Spleen (tissue), 11 donors: ENCODE data around the gene RYR3. TPM values are rescaled to one million over a fixed set of nuclear protein-coding genes. Genes with fewer than 3 reads are reported as not detected.

ENCODE experiments used
- DNase-seq: peaks from one replicate; pipeline ENCODE4 v3.0.0-alpha.2; 2020
- H3K27ac ChIP-seq, 8 donors: fragments of 200-600 bp; sonication (generic) in 7 of 8; 1 replicate in 4 of 8; 2 replicates in 4 of 8; pipeline versions ENCODE4 v1.5.0 to v1.8.0; 2016 to 2021; ENCODE audit warnings: inconsistent platforms in 4 of 8, mild to moderate bottlenecking in 4 of 8, moderate library complexity in 1 of 8
- H3K27me3 ChIP-seq, 7 donors: fragments of 200-600 bp; sonication (generic) in 6 of 7; replicated peaks in 1 of 7; 1 replicate in 4 of 7; 2 replicates in 3 of 7; pipeline versions ENCODE4 v1.5.0 to v1.8.0; 2016 to 2021; ENCODE audit warnings: inconsistent platforms in 3 of 7, mild to moderate bottlenecking in 1 of 7
- H3K36me3 ChIP-seq, 6 donors: fragments of 200-600 bp; sonication (generic) in 5 of 6; 1 replicate in 4 of 6; 2 replicates in 2 of 6; pipeline versions ENCODE4 v1.5.0 to v1.8.0; 2016 to 2021; ENCODE audit warnings: inconsistent platforms in 2 of 6
- H3K4me1 ChIP-seq, 6 donors: fragments of 200-600 bp; sonication (generic) in 5 of 6; 1 replicate in 3 of 6; 2 replicates in 3 of 6; pipeline versions ENCODE4 v1.5.0 to v1.8.0; 2016 to 2021; ENCODE audit warnings: inconsistent platforms in 3 of 6
- H3K4me3 ChIP-seq, 8 donors: fragments of 200-600 bp; sonication (generic) in 7 of 8; 1 replicate in 4 of 8; 2 replicates in 4 of 8; pipeline versions ENCODE4 v1.5.0 to v1.8.0; 2016 to 2021; ENCODE audit warnings: inconsistent platforms in 4 of 8, mild to moderate bottlenecking in 4 of 8, moderate library complexity in 2 of 8
- H3K9me3 ChIP-seq, 8 donors: fragments of 200-600 bp; sonication (generic) in 7 of 8; 1 replicate in 4 of 8; 2 replicates in 4 of 8; pipeline versions ENCODE4 v1.5.0 to v1.8.0; 2016 to 2021; ENCODE audit warnings: inconsistent platforms in 4 of 8
- CTCF ChIP-seq, 11 experiments: fragments of 200-600 bp in 7 of 11; fragments of 450-650 bp in 4 of 11; sonication (generic) in 4 of 11; IDR thresholded peaks in 8 of 11; conservative IDR thresholded peaks in 3 of 11; 1 replicate in 7 of 11; 2 replicates in 4 of 11; pipeline versions ENCODE4 v1.4.0 to v1.8.0; 2016 to 2021; ENCODE audit warnings: antibody characterized with exemption in 11 of 11, inconsistent platforms in 4 of 11, mild to moderate bottlenecking in 1 of 11
- POLR2A ChIP-seq, 3 donors: fragments of 450-650 bp; IDR thresholded peaks; one replicate each; pipeline ENCODE4 v1.5.1; 2017; ENCODE audit warnings: antibody characterized with exemption in 3 of 3, mild to moderate bottlenecking in 1 of 3
- POLR2AphosphoS5 ChIP-seq, 3 donors: sonication (generic); formaldehyde crosslinking; IDR thresholded peaks; one replicate each; pipeline ENCODE4 v1.5.1; 2017; ENCODE audit warnings: antibody characterized with exemption in 3 of 3
- WGBS, 5 donors: extraction: QIAGEN DNeasy Blood & Tissue Kit in 3 of 5; methylation state at CpG; one replicate each; pipeline versions ENCODE4 v1.1.5 to v1.1.7; 2013 to 2018; 5-methylcytosine and 5-hydroxymethylcytosine counted together
- intact Hi-C: fragments of 100-400 bp; cut with DNase I; formaldehyde crosslinking; loops from one replicate; pipeline ENCODE4 v1.15.0; 2023; ENCODE audit warnings: low total_unique reads
- polyA plus RNA-seq, 3 donors: library from polyadenylated mRNA; stranded (reverse); fragments of 200-250 nt; gene quantifications; one replicate each; pipeline ENCODE4 v1.2.1, GENCODE V29; 2013
- total RNA-seq, 7 donors: library from RNA; depleted of rRNA in 3 of 7; stranded (reverse); fragments of >200 nt in 3 of 7; fragmentation: NEBNext Ultra II Directional in 4 of 7; extraction: Animal tissue kit (Norgen Biotek cat#: 25700) in 4 of 7; gene quantifications; one replicate each; pipeline versions ENCODE4 v1.1.0 to v1.2.1, GENCODE V29; 2016 to 2021
- donor health status: healthy with polysubstance abuse.
- donor health status: DM: no; HTN: no; CAD: no; lungs with moderate emphysema.
- donor health status: DM: no; HTN: no; CAD: no.
- donor health status: Bipolar disorder and iron deficiency.
- donor health status: healthy.
- donor health status: DM: no; HTN: no; CAD: no.
- donor health status: DM: yes; HTN: yes; CAD: no.

Gene RYR3
- total and polyA plus RNA-seq, 10 donors = 0.11 to 5.9 (median 1.3) TPM

DNA sequence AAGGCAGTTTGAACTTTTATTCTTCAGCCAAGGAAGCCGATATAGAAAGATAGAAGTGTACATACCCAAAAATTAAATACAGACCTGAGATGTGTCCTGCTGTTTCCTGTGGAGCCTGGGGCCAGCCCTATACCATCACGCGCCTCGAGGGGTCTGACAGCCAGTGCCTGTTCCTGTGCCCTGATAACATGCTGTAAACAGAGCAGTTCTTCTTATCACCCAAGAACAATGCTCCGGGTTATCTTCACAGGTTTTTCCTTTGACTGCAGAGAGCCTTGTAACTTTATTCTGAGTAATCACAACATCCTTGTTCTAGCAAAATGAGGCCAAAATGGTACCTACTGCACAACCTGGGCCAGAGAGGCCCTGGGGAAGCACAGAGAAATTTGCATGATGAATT is 367.8 kb downstream of the RYR3 start:
- DNase-seq = no peak
- no peak for TF ChIP-seq POLR2A (IDR thresholded peaks at IDR 0.05)
- no peak for TF ChIP-seq CTCF (IDR thresholded peaks at IDR 0.05 in 8 of 11, conservative IDR thresholded peaks at IDR 0.05 in 3 of 11)
- TF ChIP-seq POLR2AphosphoS5 (IDR thresholded peaks at IDR 0.05) = no peak
- H3K36me3 ChIP-seq = no peaks in the 10 kb centered on the region
- H3K4me1 ChIP-seq = no peaks in the 10 kb centered on the region
- WGBS, 5 donors = 62 to 82% (median 70%) methylated on average over 5 of the region's 5 CpGs
- H3K27me3 ChIP-seq = peaks cover 0 to 39% (median 0%) of the 10 kb centered on the region in 7 donors
- intact Hi-C loops = no loop called here
- H3K9me3 ChIP-seq = no peaks in the 10 kb centered on the region
- no peak overlapping the region for H3K4me3 ChIP-seq
- H3K27ac ChIP-seq = no peak overlapping the region

- H3K27ac ChIP-seq = no peak overlapping the region
- no peaks in the 10 kb centered on the region for H3K36me3 ChIP-seq
- no peak overlapping the region for H3K4me3 ChIP-seq
- peaks cover 0 to 40% (median 0%) of the 10 kb centered on the region in 7 donors for H3K27me3 ChIP-seq
- no peak for TF ChIP-seq POLR2AphosphoS5 (IDR thresholded peaks at IDR 0.05)
- no peak for TF ChIP-seq POLR2A (IDR thresholded peaks at IDR 0.05)
- TF ChIP-seq CTCF (IDR thresholded peaks at IDR 0.05 in 8 of 11, conservative IDR thresholded peaks at IDR 0.05 in 3 of 11) = no peak
- intact Hi-C loops = no loop called here
- WGBS, 5 donors = 42 to 61% (median 47%) methylated on average over 2 of the region's 2 CpGs
- DNase-seq = no peak
- no peaks in the 10 kb centered on the region for H3K9me3 ChIP-seq
- H3K4me1 ChIP-seq = no peaks in the 10 kb centered on the region
Measured at GRCh38 chr15:33679061-33679460, 368.3 kb downstream of the RYR3 start.

DNA sequence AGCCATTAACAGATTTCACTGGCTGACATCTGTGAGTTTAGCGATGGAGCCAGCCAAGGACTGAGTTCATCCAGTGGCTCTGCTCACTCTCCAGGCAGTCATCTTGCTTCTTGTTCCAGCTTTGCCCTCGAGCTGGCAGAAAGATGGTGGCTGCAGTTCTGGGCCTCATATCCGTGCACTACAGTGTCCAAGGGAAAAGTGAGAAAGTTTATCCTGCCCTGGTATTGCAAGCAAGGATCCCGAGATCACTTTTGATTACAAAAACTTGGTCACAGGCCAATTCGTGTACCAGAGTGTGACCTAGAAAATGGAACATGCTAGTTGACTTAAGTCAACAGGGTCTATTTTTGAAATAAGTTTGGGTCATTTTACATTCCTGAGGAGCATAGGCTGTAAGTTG is 369.6 kb downstream of the RYR3 start:
- Histone ChIP-seq H3K4me1 (no peaks in the 10 kb centered on the region), H3K4me3 (no peak overlapping the region), H3K9me3 (no peaks in the 10 kb centered on the region), H3K36me3 (no peaks in the 10 kb centered on the region), H3K27ac (no peak overlapping the region), H3K27me3 (peaks cover 0 to 39% (median 0%) of the 10 kb centered on the region in 7 donors)
- DNase-seq = no peak
- intact Hi-C loops = no loop called here
- 64 to 80% (median 77%) methylated on average over 5 of the region's 5 CpGs for WGBS, 5 donors
- TF ChIP-seq POLR2A (IDR thresholded peaks at IDR 0.05) (no peak), POLR2AphosphoS5 (IDR thresholded peaks at IDR 0.05) (no peak), CTCF (IDR thresholded peaks at IDR 0.05 in 8 of 11, conservative IDR thresholded peaks at IDR 0.05 in 3 of 11) (no peak)

GRCh38 chr15:33693166-33693800 is 382.5 kb downstream of the RYR3 start:
- 71 to 84% (median 82%) methylated on average over 12 of the region's 12 CpGs for WGBS, 5 donors
- intact Hi-C loops = no loop called here

More at GRCh38 chr15:33693166-33693800, 382.5 kb downstream of the RYR3 start:
- H3K27ac ChIP-seq = no peak overlapping the region
- no peaks in the 10 kb centered on the region for H3K36me3 ChIP-seq
- no peaks in the 10 kb centered on the region for H3K9me3 ChIP-seq
- H3K4me3 ChIP-seq = no peak overlapping the region
- TF ChIP-seq POLR2A (IDR thresholded peaks at IDR 0.05) = no peak
- no peak for TF ChIP-seq POLR2AphosphoS5 (IDR thresholded peaks at IDR 0.05)
- no peak for TF ChIP-seq CTCF (IDR thresholded peaks at IDR 0.05 in 8 of 11, conservative IDR thresholded peaks at IDR 0.05 in 3 of 11)
- H3K27me3 ChIP-seq = peaks cover 0 to 6% (median 0%) of the 10 kb centered on the region in 7 donors
- H3K4me1 ChIP-seq = no peaks in the 10 kb centered on the region
- DNase-seq = no peak
